Heart left ventricle (tissue), 13 donors: ENCODE results near the gene TMEM184B.

Experiments
- CTCF ChIP-seq, 12 donors: fragments of 200-600 bp; sonication (generic) in 4 of 12; IDR thresholded peaks; one replicate each; pipeline versions ENCODE4 v1.5.0 to v1.8.0; 2018 to 2022; ENCODE audit warnings: antibody characterized with exemption in 12 of 12, mild to moderate bottlenecking in 5 of 12
- POLR2A ChIP-seq, 2 donors: fragments of 450-650 bp; IDR thresholded peaks; one replicate each; pipeline ENCODE4 v1.6.1; 2017; ENCODE audit warnings: antibody characterized with exemption in 2 of 2, mild to moderate bottlenecking in 2 of 2, moderate library complexity in 2 of 2
- donor health status: ischemic (EF 13 %, LVEDD 7.1; RV severe dilation, severe dysfunction).
- donor health status: DM: no; HTN: yes; CAD: no.
- donor health status: DM: no; HTN: no; CAD: no.
- donor health status: ischemic (EF 25% LVEDD 6.9; RV normal size, moderate dysfunction).
- donor health status: ischemic (EF 25% LVEDD 5.7; RV mildly dilated, moderate dysfunction).
- donor health status: ischemic (EF 35%, LVEDD 5.7; RV mildly dilated, moderate dysfunction).
- donor health status: nonischemic (EF 11% LVEDD 7.7; RV severe dilation, severe dysfunction).
- donor health status: DM: yes; HTN: yes; CAD: no.
- donor health status: PGD.
- donor health status: ischemic (EF 29% LVEDD 5.4; RV normal size, mild dysfunction).
- donor health status: nonischemic (EF 23%, LVEDD 6.1; RV moderate dilation, normal function).

- TF ChIP-seq CTCF (IDR thresholded peaks at IDR 0.05) (no peak), POLR2A (IDR thresholded peaks at IDR 0.05) (no peak)
Observed at GRCh38 chr22:38290347-38290746, 17.5 kb upstream of the TMEM184B start.
